Smooth muscle cell (in vitro differentiated cells): ENCODE measurements around the gene SEC31B. TPM values are rescaled to one million over a fixed set of nuclear protein-coding genes. Genes with fewer than 3 reads are reported as not detected.

Experiments
- DNase-seq: peaks from one replicate; lab custom pipeline; 2025; ENCODE audit not compliant: unreplicated experiment; lab: John Stamatoyannopoulos, UW
- H2AFZ ChIP-seq: fragments of 200-600 bp; sonication (generic); 2 replicates; pipeline ENCODE4 v1.6.0; 2016; ENCODE audit warnings: antibody characterized with exemption, low read depth, mild to moderate bottlenecking
- H3F3A ChIP-seq: fragments of 200-600 bp; sonication (generic); 2 replicates; pipeline ENCODE4 v1.6.0; 2017; ENCODE audit warnings: antibody characterized with exemption, low read depth
- H3K27ac ChIP-seq: fragments of 200-600 bp; sonication (generic); 2 replicates; pipeline ENCODE4 v1.5.1; 2016; ENCODE audit warnings: low read depth, mild to moderate bottlenecking
- H3K27me3 ChIP-seq: fragments of 200-600 bp; sonication (generic); 2 replicates; pipeline ENCODE4 v1.6.1; 2016; ENCODE audit warnings: low read depth, mild to moderate bottlenecking
- H3K36me3 ChIP-seq: fragments of 200-600 bp; sonication (generic); 2 replicates; pipeline ENCODE4 v1.5.1; 2016; ENCODE audit warnings: low read depth
- H3K4me1 ChIP-seq: fragments of 200-600 bp; sonication (generic); 2 replicates; pipeline ENCODE4 v1.5.1; 2016; ENCODE audit warnings: low read depth
- H3K4me2 ChIP-seq: fragments of 200-600 bp; sonication (generic); 2 replicates; pipeline ENCODE4 v1.6.0; 2016; ENCODE audit warnings: mild to moderate bottlenecking
- H3K4me3 ChIP-seq: fragments of 200-600 bp; sonication (generic); 2 replicates; pipeline ENCODE4 v1.5.1; 2016; ENCODE audit warnings: mild to moderate bottlenecking
- H3K79me2 ChIP-seq: fragments of 200-600 bp; sonication (generic); 2 replicates; pipeline ENCODE4 v1.6.0; 2016; ENCODE audit warnings: low read depth, mild to moderate bottlenecking
- H3K9ac ChIP-seq: fragments of 200-600 bp; sonication (generic); 2 replicates; pipeline ENCODE4 v1.6.0; 2016; ENCODE audit warnings: low read depth
- H3K9me3 ChIP-seq: fragments of 200-600 bp; sonication (generic); replicated peaks from 2 replicates; pipeline ENCODE4 v1.5.1; 2016; ENCODE audit warnings: low read depth
- H4K20me1 ChIP-seq: fragments of 200-600 bp; sonication (generic); 2 replicates; pipeline ENCODE4 v1.6.0; 2016; ENCODE audit warnings: low read depth
- WGBS: methylation state at CpG from one replicate; pipeline ENCODE4 v1.1.7; 2016; ENCODE audit warnings: low lambda C conversion rate; 5-methylcytosine and 5-hydroxymethylcytosine counted together
- polyA plus RNA-seq: library from polyadenylated mRNA; unstranded; fragments of >200 nt; fragmentation: Nextera tagmentation; extraction: Ambion mirVana; gene quantifications from 2 replicates; pipeline ENCODE4 v1.2.1, GENCODE V29; 2016
- total RNA-seq: library from RNA; depleted of rRNA; stranded (reverse); fragments of >200 nt; gene quantifications from 2 replicates; pipeline ENCODE4 v1.2.3, GENCODE V29; 2014
- TF ChIP-seq, protein P1 (sequence below): fragments of 200-600 bp; sonication (generic); IDR thresholded peaks from 2 replicates; pipeline ENCODE4 v1.5.1; 2017; ENCODE audit warnings: borderline replicate concordance, mild to moderate bottlenecking, antibody characterized with exemption; ENCODE audit not compliant: insufficient read depth, poor library complexity, severe bottlenecking

The SEC31B gene
- total and polyA plus RNA-seq, 2 experiments from 2014 or later = 4.5 to 6.3 TPM

DNA sequence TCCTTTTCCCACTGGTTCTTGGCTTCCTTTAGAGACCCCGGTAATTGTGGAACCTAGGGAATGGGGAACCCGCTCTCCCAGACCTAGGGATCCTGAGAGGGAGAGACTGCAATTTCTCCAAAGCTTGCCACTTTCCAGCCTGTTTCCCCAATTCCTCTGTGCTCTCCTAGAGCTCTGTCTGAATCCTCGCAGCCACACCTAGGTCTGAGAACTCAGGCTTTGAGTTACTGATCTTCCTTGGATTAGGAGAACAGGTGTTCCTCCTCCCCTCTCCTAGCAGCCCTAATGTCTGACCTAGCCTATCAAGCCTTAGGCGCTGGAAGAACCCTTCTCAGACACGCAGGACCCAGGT lies 36.9 kb downstream of the SEC31B start:
- Histone ChIP-seq H3K9ac (no peak overlapping the region), H3K79me2 (no peaks in the 10 kb centered on the region), H3K4me2 (peak overlapping the region; percentile 93), H3K9me3 (no peaks in the 10 kb centered on the region), H3F3A (no peaks in the 10 kb centered on the region), H3K4me1 (peaks cover 40% of the 10 kb centered on the region), H3K4me3 (peak overlapping the region; percentile 48), H3K27me3 (peaks cover 99% of the 10 kb centered on the region), H3K36me3 (no peaks in the 10 kb centered on the region), H2AFZ (no peak overlapping the region), H4K20me1 (no peaks in the 10 kb centered on the region), H3K27ac (no peak overlapping the region)
- TF ChIP-seq, protein P1, sequence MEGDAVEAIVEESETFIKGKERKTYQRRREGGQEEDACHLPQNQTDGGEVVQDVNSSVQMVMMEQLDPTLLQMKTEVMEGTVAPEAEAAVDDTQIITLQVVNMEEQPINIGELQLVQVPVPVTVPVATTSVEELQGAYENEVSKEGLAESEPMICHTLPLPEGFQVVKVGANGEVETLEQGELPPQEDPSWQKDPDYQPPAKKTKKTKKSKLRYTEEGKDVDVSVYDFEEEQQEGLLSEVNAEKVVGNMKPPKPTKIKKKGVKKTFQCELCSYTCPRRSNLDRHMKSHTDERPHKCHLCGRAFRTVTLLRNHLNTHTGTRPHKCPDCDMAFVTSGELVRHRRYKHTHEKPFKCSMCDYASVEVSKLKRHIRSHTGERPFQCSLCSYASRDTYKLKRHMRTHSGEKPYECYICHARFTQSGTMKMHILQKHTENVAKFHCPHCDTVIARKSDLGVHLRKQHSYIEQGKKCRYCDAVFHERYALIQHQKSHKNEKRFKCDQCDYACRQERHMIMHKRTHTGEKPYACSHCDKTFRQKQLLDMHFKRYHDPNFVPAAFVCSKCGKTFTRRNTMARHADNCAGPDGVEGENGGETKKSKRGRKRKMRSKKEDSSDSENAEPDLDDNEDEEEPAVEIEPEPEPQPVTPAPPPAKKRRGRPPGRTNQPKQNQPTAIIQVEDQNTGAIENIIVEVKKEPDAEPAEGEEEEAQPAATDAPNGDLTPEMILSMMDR = no peak
- WGBS = 31% methylated on average over 5 of the region's 5 CpGs
- no peak for DNase-seq

GRCh38 chr10:100482181-100482833 lies 37.4 kb downstream of the SEC31B start:
- H3K4me1 ChIP-seq = peaks cover 38% of the 10 kb centered on the region
- TF ChIP-seq, protein P1 = peak; percentile 93
- WGBS = 3% methylated on average over 55 of the region's 59 CpGs

GRCh38 chr10:100481462-100482081 lies 38.1 kb downstream of the SEC31B start:
- peaks cover 32% of the 10 kb centered on the region for H3K4me1 ChIP-seq
- H4K20me1 ChIP-seq = no peaks in the 10 kb centered on the region
- DNase-seq = peak; percentile 32
- peak overlapping the region; percentile 93 for H3K4me2 ChIP-seq
- TF ChIP-seq, protein P1 = no peak
- no peak overlapping the region for H3K9ac ChIP-seq
- H3K27me3 ChIP-seq = peaks cover 89% of the 10 kb centered on the region
- peak overlapping the region; percentile 55 for H2AFZ ChIP-seq
- H3K36me3 ChIP-seq = no peaks in the 10 kb centered on the region
- no peaks in the 10 kb centered on the region for H3K79me2 ChIP-seq
- no peak overlapping the region for H3K27ac ChIP-seq
- WGBS = 5% methylated on average over 19 of the region's 19 CpGs
- H3K9me3 ChIP-seq = no peaks in the 10 kb centered on the region
- H3K4me3 ChIP-seq = peak overlapping the region; percentile 48
- H3F3A ChIP-seq = no peaks in the 10 kb centered on the region

More at GRCh38 chr10:100482181-100482833, 37.4 kb downstream of the SEC31B start:
- Histone ChIP-seq H3K9ac (no peak overlapping the region), H3K9me3 (no peaks in the 10 kb centered on the region), H3K4me2 (peak overlapping the region; percentile 93), H3K27me3 (peaks cover 97% of the 10 kb centered on the region), H2AFZ (no peak overlapping the region), H4K20me1 (no peaks in the 10 kb centered on the region), H3K27ac (no peak overlapping the region), H3K4me3 (peak overlapping the region; percentile 48), H3K36me3 (no peaks in the 10 kb centered on the region), H3K79me2 (no peaks in the 10 kb centered on the region), H3F3A (no peaks in the 10 kb centered on the region)
- peak; percentile 16 for DNase-seq
